Activated T-cell treated with anti-CD3 and anti-CD28 coated beads for 1 hour (primary cell): ENCODE results near the gene COMT.

ENCODE experiments used
- DNase-seq: peaks from one replicate; pipeline ENCODE4 v3.0.0-alpha.2; 2020; ENCODE audit warnings: low read depth

COMT gene

DNA sequence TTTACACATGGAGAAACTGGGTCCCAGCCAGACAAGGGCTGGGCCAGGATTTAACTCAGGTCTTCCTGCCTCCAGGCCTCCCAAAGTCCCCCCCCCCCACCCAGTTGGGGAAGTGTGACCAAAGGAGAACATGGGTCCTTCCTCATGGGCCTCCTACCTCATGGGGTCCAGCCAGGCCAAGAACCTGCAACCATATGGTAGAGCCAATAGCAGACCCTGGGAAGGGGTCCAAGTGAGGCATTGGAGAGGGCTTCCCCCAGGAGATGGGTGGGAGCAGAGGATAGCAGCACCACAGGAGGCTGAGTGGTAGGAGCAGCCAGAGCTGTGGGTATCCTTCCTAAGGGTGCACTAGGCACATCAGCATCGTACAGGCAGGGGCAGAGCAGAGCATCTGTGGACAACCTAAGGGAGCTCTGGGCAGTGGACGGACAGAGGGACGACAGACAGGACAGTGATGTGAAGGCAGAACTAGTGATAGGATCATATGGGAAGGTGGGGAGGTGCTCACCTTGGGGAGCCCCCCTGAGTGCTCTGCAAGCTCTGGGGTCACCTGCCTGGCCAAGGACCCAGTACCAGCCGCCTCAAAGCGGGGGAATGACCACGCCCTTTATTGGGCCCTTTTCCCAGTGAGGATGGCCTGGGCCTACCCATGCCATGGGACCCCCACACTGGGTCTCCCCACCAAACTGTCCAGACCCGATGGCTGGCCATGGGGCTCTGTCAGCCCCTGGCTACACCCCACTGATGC, 70.6 kb downstream of the COMT start:
- DNase-seq = no peak

DNA sequence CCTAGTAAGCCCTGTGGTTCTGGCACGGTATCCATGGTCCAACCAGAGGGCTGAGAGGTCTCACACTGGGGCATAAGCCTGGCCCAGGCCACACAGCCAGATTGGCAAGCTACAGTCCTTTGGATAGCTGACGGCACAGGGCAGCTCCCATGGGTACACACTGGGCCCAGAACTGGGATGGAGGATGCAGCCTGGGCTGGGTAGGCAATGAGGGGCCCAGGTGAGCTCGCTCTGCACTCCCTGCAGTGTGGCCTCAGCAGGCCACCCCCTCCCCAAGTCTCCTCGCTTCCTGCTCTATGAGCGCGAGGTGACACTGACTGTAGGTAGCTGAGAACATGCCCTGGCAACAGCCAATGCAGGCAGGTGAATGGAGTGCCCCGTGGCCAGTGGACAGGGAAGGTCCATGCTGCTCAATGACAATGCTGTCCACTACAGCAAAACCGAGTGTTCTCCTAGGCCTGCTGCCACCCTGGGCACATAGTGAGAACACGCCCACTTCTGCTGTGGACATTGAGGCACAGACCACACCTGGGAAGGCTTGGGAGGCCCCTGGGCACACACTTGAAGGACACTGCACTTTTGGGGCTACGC, 71.3 kb downstream of the COMT start:
- DNase-seq = no peak

GRCh38 chr22:20013382-20013871, 71.9 kb downstream of the COMT start:
- peak; percentile 9 for DNase-seq

GRCh38 chr22:20014526-20015186, 73.1 kb downstream of the COMT start:
- no peak for DNase-seq

DNA sequence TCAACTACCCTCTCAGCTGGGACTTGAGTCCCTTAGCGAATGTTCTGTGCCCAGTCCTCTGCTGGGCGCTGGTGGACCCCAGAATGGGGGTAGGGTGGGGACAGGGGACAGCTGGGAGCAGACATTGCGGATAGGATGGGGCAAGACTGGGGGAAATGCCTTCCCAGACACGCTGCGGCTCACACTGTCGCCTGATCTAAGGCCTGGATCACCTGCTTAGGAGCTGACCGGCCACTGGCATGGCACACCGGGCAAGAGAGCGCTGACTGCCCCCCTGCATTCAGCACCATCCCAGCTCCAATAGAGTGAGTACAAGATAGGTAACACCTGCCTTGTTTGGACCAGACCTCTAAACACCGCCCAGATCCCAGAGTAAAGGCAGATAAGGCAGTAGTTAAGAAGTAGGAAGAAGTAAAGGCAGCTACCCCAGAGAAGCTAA, 73.6 kb downstream of the COMT start:
- no peak for DNase-seq

DNA sequence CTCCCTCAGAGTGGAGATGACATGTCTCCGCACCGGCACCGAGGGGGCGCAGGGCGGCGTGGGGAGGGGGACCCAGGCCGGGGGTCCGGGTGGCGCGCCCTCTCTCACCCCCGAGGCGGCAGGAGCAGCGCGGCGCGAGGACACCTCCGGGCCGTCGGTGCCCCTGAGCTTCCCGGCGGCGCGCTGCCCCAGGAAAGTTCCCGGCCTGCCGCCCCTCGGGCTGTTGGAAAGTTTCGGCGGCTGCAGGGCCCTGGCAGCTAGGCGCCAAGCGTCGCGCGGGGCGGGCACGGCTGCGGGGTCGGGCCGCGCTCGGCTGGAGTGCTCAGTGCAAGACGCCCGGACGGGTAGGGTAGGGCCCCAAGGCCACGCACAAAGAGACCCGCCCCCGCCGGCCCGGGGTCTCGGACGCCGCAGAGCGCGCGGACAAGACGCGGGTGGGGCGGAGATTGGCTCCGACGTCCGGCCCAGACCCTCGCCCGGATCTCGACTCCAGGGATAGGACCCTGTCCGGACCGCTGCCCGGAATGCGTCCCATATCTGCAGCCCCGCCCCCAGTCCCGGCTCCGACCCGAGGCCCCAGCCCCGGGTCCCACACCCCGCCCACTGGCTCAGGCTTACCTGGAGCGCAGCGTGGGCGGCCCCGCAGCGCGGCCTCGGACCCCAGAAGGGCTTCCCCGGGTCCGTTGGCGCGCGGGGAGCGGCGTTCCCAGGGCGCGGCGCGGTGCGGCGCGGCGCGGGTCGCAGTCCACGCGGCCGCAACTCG, 74.6 kb downstream of the COMT start:
- peak; percentile 11 for DNase-seq

DNA sequence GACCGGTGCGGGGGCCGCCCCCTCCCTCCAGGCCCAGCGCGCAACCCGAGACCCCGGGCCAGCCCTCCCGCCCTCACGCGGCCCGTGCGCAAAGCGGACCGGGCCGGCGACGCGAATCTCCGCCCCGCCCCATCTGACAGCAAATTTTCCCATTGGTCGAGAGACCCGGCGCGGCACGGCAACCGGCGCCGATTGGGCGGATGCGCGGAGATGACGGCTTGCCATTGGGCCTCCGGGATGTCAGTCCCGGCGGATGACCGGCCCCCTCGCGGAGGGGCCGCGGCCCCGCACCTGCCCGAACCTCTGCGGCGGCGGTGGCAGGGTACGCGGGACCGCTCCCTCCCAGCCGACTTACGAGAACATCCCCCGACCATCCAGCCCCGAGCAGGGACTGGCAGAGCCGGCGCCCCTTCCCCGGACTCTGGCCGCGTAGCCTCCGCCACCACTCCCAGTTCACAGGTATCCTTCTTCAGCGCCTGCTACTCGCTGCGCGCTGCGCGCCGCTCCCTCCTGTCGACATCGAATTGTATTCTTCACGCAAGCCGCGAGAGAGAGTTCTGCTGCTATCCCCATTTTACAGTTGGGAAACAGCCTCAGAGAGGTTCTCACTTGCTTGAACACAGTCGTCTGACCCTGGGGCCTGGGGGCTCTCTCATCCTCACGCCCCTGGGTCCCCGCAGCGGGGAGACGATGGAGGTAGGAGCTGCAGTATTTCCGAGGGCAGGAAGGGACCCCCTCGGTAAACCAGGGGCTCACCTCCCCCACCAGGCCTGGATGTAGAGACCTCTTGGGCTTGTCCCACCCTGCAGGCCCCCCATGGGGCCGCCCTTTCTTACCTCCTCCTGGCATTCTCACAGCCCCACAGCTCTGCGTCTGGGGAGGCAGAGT, 75.4 kb downstream of the COMT start, which contains the start of gene ARVCF:
ARVCF (minus strand) TSS at position 90 of the 888 bp plus-strand sequence. CDS start 26,029 bp downstream, outside the sequence.
- peak; percentile 91 for DNase-seq

DNA sequence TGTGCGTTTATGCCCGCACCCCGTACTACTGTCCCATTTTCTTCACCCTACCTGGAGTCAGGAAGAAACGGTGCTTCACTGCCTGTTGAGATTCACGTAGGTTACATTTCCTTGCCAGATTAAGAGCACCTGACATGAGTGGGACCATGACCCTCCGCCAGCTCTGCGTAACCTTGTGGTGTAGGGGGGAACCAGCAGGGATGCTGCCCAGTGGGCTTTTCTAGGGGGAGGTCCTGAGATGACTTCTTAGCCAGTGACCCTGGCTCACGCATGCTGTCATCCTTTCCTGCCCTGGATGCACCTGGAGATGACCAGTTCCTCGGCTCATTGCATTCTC, 76.0 kb downstream of the COMT start:
- no peak for DNase-seq

DNA sequence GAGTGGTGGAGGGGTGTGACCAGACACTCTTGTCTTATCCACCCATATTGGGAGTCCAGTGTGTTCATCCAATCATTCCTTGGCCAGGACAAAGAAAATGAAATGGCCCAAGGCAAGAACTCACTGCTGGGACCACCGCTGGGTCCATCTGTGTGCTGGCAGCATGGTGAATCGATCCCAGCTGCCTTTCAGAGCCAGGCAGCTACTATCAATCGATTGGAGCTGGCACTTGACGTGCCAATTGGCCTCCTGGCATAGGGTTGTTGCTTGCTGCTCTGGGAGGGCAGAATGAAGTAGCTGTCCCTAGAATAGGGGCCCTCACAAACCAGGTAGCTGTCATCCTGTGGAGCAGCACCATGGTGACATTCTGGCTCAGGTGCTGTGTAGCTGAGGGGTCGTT, 76.4 kb downstream of the COMT start:
- no peak for DNase-seq
